NK-92 (cell line): Measurements from ENCODE around the gene RPTOR.

Experiments used
- DNase-seq: peaks from one replicate; lab custom pipeline; 2025; ENCODE audit not compliant: unreplicated experiment; lab: John Stamatoyannopoulos, UW

RPTOR gene

GRCh38 chr17:80663781-80664206 lies 119.2 kb downstream of the RPTOR start:
- no peak for DNase-seq

GRCh38 chr17:80664217-80664790 lies 119.7 kb downstream of the RPTOR start:
- no peak for DNase-seq

- no peak for DNase-seq
These were observed 121.2 kb downstream of the RPTOR start for GRCh38 chr17:80665792-80666191.

GRCh38 chr17:80666867-80667266 lies 122.2 kb downstream of the RPTOR start:
- no peak for DNase-seq

- DNase-seq, result no peak
These were observed 123.0 kb downstream of the RPTOR start for GRCh38 chr17:80667462-80668277.

GRCh38 chr17:80668375-80669148 lies 123.9 kb downstream of the RPTOR start:
- no peak for DNase-seq

GRCh38 chr17:80671039-80671824 lies 126.6 kb downstream of the RPTOR start:
- DNase-seq, result no peak

- DNase-seq, result no peak
These were observed 127.1 kb downstream of the RPTOR start for GRCh38 chr17:80671825-80672110.

- no peak for DNase-seq
These were observed 128.7 kb downstream of the RPTOR start for GRCh38 chr17:80673152-80673920.

- DNase-seq, result no peak
These were observed 130.9 kb downstream of the RPTOR start for GRCh38 chr17:80675438-80676095.

GRCh38 chr17:80676096-80676466 lies 131.4 kb downstream of the RPTOR start:
- no peak for DNase-seq

GRCh38 chr17:80676564-80676963 lies 131.9 kb downstream of the RPTOR start:
- no peak for DNase-seq

- no peak for DNase-seq
These were observed 132.6 kb downstream of the RPTOR start for GRCh38 chr17:80677214-80677756.

GRCh38 chr17:80679816-80680215 lies 135.2 kb downstream of the RPTOR start:
- no peak for DNase-seq

- no peak for DNase-seq
These were observed 136.6 kb downstream of the RPTOR start for GRCh38 chr17:80681215-80681614.

- no peak for DNase-seq
These were observed 137.7 kb downstream of the RPTOR start for GRCh38 chr17:80682372-80682771.

- no peak for DNase-seq
These were observed 139.0 kb downstream of the RPTOR start for GRCh38 chr17:80683625-80684104.

- no peak for DNase-seq
These were observed 143.2 kb downstream of the RPTOR start for GRCh38 chr17:80687839-80688238.

GRCh38 chr17:80689129-80689619 lies 144.5 kb downstream of the RPTOR start:
- DNase-seq, result no peak
